Ovary (tissue), 3 donors: ENCODE measurements around the gene GRM2.

Source experiments
- CTCF ChIP-seq, 3 donors: fragments of 450-650 bp in 2 of 3; fragments of 200-600 bp in 1 of 3; IDR thresholded peaks; one replicate each; pipeline versions ENCODE4 v1.5.1 to v1.8.0; 2016 to 2022; ENCODE audit warnings: antibody characterized with exemption in 3 of 3, mild to moderate bottlenecking in 1 of 3
- EP300 ChIP-seq: sonication (generic); formaldehyde crosslinking; IDR thresholded peaks from one replicate; pipeline ENCODE4 v1.6.1; 2017; ENCODE audit warnings: antibody characterized with exemption
- POLR2A ChIP-seq: fragments of 450-650 bp; IDR thresholded peaks from one replicate; pipeline ENCODE4 v1.6.1; 2017; ENCODE audit warnings: antibody characterized with exemption, mild to moderate bottlenecking, moderate library complexity
- donor health status: DM: no; HTN: no; CAD: no.

GRCh38 chr3:51722362-51722761 is 15.5 kb downstream of the GRM2 start:
- TF ChIP-seq EP300 (no peak), CTCF (IDR thresholded peaks at IDR 0.05) (no peak), POLR2A (no peak)
